HEK293T (cell line): ENCODE measurements around the gene TMEM169.

Experiments used
- CTCF ChIA-PET: fragments of 350-600 bp; formaldehyde crosslinking; extraction: SDS; loops from one replicate; lab custom pipeline; 2021; ENCODE audit warnings: antibody characterized with exemption, inconsistent platforms; lab: Yijun Ruan, JAX
- POLR2A ChIA-PET: fragments of 350-600 bp; formaldehyde crosslinking; extraction: SDS; loops from one replicate; lab custom pipeline; 2020; ENCODE audit warnings: antibody characterized with exemption, inconsistent platforms; lab: Yijun Ruan, JAX
- DNase-seq: peaks from one replicate; pipeline ENCODE4 v3.0.0; 2012; ENCODE audit warnings: mixed read lengths; ENCODE audit errors: extremely low spot score
- ARNT ChIP-seq: fragments of 450-650 bp; IDR thresholded peaks from 2 replicates; pipeline ENCODE4 v1.6.1; 2017; ENCODE audit warnings: mild to moderate bottlenecking
- BHLHE40 ChIP-seq: fragments of 450-650 bp; IDR thresholded peaks from 2 replicates; pipeline ENCODE4 v1.6.1; 2016; ENCODE audit warnings: mild to moderate bottlenecking, moderate library complexity, borderline replicate concordance
- CTBP1 ChIP-seq: fragments of 450-650 bp; IDR thresholded peaks from 2 replicates; pipeline ENCODE4 v1.6.1; 2016; ENCODE audit warnings: borderline replicate concordance
- ELF4 ChIP-seq: fragments of 450-650 bp; IDR thresholded peaks from 2 replicates; pipeline ENCODE4 v1.6.1; 2017; ENCODE audit warnings: antibody characterized with exemption
- FOXA1 ChIP-seq: fragments of 450-650 bp; IDR thresholded peaks from 2 replicates; pipeline ENCODE4 v1.6.1; 2016; ENCODE audit warnings: mild to moderate bottlenecking
- FOXK2 ChIP-seq: fragments of 450-650 bp; IDR thresholded peaks from 2 replicates; pipeline ENCODE4 v1.6.1; 2016; ENCODE audit warnings: mild to moderate bottlenecking
- FOXM1 ChIP-seq: fragments of 450-650 bp; IDR thresholded peaks from 2 replicates; pipeline ENCODE4 v1.6.1; 2017; ENCODE audit warnings: mild to moderate bottlenecking, borderline replicate concordance
- HDGF ChIP-seq: fragments of 450-650 bp; IDR thresholded peaks from 2 replicates; pipeline ENCODE4 v1.6.1; 2017; ENCODE audit warnings: antibody characterized with exemption, borderline replicate concordance
- L3MBTL2 ChIP-seq: fragments of 450-650 bp; conservative IDR thresholded peaks from 2 replicates; pipeline ENCODE4 v1.6.1; 2016; ENCODE audit warnings: mild to moderate bottlenecking
- LEF1 ChIP-seq: fragments of 450-650 bp; IDR thresholded peaks from 2 replicates; pipeline ENCODE4 v1.6.1; 2017; ENCODE audit warnings: mild to moderate bottlenecking, borderline replicate concordance
- NFRKB ChIP-seq: fragments of 450-650 bp; IDR thresholded peaks from 2 replicates; pipeline ENCODE4 v1.6.1; 2016; ENCODE audit warnings: mild to moderate bottlenecking, moderate library complexity
- SP1 ChIP-seq: fragments of 450-650 bp; IDR thresholded peaks from 2 replicates; pipeline ENCODE4 v1.6.1; 2017
- SUZ12 ChIP-seq: fragments of 450-650 bp; IDR thresholded peaks from 2 replicates; pipeline ENCODE4 v1.6.1; 2016; ENCODE audit warnings: mild to moderate bottlenecking
- TARDBP ChIP-seq: fragments of 450-650 bp; IDR thresholded peaks from 2 replicates; pipeline ENCODE4 v1.6.1; 2016
- ZNF384 ChIP-seq: fragments of 450-650 bp; IDR thresholded peaks from 2 replicates; pipeline ENCODE4 v1.6.1; 2016
- TF ChIP-seq, protein P1 (sequence below): fragments of 450-650 bp; IDR thresholded peaks from 2 replicates; pipeline ENCODE4 v1.6.1; 2016

The TMEM169 gene

DNA sequence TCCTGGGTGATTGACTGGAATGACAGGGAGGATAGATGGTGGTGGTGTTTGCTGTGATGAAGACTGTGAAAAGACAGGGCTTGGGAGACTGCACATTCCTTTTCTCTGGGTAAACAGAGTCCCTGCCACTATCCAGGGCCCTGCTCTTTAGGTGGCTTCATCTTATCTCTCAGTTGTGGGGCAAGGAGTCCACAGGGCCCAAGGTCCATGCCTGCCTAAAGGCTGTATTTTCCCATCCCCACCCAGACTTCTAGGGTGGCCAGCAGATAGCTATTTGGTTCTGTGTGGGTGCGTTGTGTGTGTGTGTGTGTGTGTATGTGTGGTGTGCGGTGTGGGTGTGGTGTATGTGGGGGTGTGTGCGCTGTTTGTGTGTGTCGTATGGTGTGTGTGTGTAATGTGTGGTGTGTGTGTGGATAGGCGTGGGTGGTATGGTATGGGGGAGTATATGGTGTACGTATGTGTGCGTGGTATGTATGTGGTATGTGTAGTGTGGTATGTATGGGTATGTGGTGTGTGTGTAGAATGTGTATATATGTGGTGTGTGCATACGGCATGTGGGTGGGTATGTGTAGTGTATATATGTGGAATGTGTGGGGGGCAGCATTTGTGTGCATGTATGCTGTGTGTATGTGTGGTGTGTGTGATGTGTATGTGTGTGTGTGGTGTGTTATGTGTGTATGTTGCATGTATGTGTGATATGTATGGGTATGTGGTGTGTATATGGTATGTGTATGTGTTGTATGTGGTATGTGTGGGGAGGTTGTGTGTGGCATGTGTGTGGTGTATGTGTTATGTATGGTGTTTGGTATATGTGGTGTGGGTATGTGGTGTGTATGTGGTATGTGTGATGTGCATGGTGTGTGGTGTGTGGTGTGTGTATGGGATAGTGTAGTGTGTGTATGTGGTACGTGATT, 17.0 kb downstream of the TMEM169 start:
- POLR2A ChIA-PET: no interaction called here
- no peak for DNase-seq
- no peak for TF ChIP-seq FOXM1
- TF ChIP-seq ARNT: no peak
- CTCF ChIA-PET: no interaction called here

DNA sequence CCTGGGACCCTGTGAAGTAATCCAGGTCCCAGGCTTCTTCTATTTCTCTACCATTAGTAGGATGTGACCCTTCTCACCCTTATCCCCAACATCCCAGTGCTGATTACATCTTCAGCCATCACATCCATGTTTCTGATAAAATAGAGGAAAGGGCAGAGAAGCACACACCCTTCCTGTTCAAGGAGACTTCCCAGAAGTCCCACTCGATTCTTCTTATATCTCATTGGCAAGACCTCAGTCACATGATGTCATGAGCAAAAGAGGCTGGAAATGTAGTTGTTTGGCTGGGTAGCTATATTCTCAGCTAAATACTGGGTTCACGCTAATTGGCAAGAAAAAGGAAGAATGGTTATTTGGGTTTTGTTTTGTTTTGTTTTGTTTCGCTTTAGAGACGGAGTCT, 19.4 kb downstream of the TMEM169 start:
- POLR2A ChIA-PET: no interaction called here
- CTCF ChIA-PET: no interaction called here
- TF ChIP-seq CTBP1: no peak
- TF ChIP-seq ZNF384: no peak
- no peak for TF ChIP-seq TARDBP
- no peak for TF ChIP-seq NFRKB
- no peak for TF ChIP-seq L3MBTL2
- no peak for TF ChIP-seq HDGF
- no peak for TF ChIP-seq LEF1
- no peak for TF ChIP-seq ARNT
- TF ChIP-seq SUZ12: no peak
- no peak for TF ChIP-seq FOXK2
- no peak for TF ChIP-seq BHLHE40
- TF ChIP-seq SP1: no peak
- TF ChIP-seq, protein P1, sequence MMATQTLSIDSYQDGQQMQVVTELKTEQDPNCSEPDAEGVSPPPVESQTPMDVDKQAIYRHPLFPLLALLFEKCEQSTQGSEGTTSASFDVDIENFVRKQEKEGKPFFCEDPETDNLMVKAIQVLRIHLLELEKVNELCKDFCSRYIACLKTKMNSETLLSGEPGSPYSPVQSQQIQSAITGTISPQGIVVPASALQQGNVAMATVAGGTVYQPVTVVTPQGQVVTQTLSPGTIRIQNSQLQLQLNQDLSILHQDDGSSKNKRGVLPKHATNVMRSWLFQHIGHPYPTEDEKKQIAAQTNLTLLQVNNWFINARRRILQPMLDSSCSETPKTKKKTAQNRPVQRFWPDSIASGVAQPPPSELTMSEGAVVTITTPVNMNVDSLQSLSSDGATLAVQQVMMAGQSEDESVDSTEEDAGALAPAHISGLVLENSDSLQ: no peak
- no peak for DNase-seq

DNA sequence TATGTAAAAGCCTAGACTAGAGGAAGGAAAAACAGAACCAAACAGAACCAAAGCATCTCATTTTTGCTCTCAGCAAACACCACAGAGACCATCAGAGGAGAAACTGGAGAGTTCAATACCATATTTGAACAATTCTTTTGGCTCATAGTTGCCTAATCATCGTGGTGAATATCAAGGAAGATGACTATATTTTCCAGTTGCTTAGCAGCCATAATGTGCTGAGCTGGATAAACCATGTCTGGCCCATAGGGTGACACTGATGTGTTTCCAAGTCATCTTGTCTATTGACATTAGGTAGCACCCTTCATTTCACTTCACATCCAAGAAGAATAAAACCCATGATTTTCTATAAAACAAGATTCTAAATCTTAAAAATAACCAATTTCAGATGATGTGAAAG, 21.5 kb downstream of the TMEM169 start:
- no peak for DNase-seq
- TF ChIP-seq ARNT: no peak
- no peak for TF ChIP-seq TARDBP
- TF ChIP-seq ELF4: no peak
- ChIA-PET POLR2A (no interaction called here), CTCF (no interaction called here)

DNA sequence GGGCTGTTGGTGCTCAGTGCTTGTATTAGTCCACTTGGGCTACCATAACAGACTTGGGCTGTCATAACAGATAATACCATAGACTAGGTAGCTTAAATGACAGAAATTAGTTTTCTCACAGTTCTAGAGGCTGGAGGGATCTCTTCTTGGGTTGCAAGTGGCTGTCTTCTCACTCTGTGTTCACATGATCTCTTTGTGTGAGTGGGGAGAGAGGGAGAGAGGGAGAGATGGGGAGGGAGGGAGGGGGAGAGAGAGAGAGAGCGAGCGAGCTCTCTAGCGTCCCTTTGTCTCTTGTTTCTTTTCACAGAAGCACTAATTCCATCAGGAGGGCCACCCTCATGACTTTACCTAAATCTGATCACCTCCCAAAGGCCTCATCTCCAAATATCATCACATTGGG, 23.0 kb downstream of the TMEM169 start:
- no peak for DNase-seq
- ChIA-PET POLR2A (no interaction called here), CTCF (interaction anchor here (0.9 kb wide), 1 partner anchor 10 kb away, joined by 3 read pairs; no protein-coding TSS in a partner anchor)
- no peak for TF ChIP-seq FOXM1
- TF ChIP-seq, protein P1: no peak
- no peak for TF ChIP-seq HDGF
- no peak for TF ChIP-seq TARDBP

DNA sequence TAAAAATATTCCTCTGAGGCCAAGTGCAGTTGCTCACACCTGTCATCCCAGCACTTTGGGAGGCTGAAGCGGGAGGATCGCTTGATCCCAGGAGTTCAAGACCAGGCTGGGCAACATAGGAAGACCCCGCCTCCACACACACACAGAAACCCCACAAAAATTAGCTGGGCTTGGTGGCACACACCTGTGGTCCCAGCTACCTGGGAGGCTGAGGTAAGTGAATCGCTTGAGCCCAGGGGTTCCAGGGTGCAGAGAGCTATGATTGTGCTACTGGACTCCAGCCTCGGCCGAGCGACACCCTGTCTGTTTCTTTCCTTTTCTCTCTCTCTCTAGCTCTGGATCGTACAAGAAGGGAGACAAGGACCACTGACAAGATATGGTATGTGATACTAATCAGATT, 25.6 kb downstream of the TMEM169 start:
- TF ChIP-seq NFRKB (no peak), FOXM1 (no peak), ARNT (no peak)
- ChIA-PET CTCF (no interaction called here), POLR2A (interaction anchor here (3.2 kb wide), 2 partner anchors 13 to 26 kb away, joined by 9 to 19 read pairs; partner anchors contain the start of genes PECR and TMEM169)
- no peak for DNase-seq

DNA sequence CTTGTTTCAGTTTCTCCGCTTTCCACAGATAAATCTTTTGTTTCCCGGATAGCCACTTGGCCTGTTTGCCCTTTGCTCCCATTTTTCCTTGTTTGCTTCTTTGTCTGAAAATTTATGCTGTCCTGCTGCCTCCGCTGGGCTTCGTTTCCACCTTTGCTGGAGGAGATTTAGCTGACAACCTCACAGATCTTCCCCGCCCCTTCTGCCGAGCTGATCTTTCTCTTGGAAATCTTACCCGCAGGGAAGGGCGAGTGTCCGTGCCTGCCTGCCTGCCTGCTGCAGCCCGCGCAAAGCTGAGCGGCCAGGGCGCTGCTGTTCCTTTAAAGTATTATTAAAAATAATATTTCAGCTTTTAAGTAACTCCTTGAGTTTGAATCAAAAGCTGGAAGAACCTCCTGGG, 26.0 kb downstream of the TMEM169 start:
- CTCF ChIA-PET: interaction anchor here (0.8 kb wide), 1 partner anchor 84 kb away, joined by 4 read pairs; no protein-coding TSS in a partner anchor
- TF ChIP-seq BHLHE40: no peak
- TF ChIP-seq FOXK2: no peak
- no peak for TF ChIP-seq HDGF
- no peak for TF ChIP-seq SUZ12
- no peak for TF ChIP-seq FOXA1
- no peak for TF ChIP-seq ARNT
- no peak for TF ChIP-seq ELF4
- no peak for TF ChIP-seq NFRKB
- TF ChIP-seq, protein P1: no peak
- TF ChIP-seq SP1: no peak
- no peak for TF ChIP-seq FOXM1
- TF ChIP-seq ZNF384: no peak
- TF ChIP-seq TARDBP: no peak
- no peak for DNase-seq
- POLR2A ChIA-PET: interaction anchor here (3.2 kb wide), 2 partner anchors 14 to 26 kb away, joined by 9 to 19 read pairs; partner anchors contain the start of genes PECR and TMEM169

DNA sequence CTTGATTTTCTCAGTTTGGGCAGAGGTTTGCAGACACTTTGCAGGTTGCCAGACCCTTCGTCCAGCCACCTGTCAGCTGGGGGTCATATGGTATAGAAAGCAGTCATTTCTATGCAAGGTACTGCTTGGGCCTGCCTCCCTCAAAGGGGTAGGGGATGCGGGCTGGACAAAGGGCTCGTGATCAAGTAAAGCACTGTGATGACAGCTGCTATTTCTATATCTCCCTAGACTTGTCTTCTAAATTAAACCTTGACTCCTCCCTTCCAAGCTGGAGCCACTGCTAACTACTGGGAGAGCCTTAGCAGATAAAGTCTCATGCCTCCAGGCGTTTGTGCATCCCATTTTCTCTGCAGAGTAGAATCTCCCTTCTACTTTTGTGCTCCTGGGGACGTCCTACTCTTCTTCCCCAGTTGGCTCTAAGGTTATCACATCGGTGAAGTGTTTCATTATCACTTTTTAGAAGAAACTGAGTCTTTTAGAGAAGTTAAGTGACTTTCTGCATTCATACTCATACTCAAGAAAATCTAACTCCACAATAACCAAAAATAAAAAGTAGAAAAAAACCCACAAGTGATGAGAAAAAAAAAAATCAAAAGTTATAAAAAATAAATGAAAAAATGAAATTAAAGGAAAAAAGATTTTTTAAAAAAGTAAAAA, 26.7 kb downstream of the TMEM169 start:
- no peak for DNase-seq
- TF ChIP-seq SUZ12: no peak
- TF ChIP-seq HDGF: no peak
- TF ChIP-seq, protein P1: no peak
- TF ChIP-seq TARDBP: no peak
- no peak for TF ChIP-seq CTBP1
- no peak for TF ChIP-seq ARNT
- TF ChIP-seq NFRKB: no peak
- TF ChIP-seq FOXM1: no peak
- TF ChIP-seq L3MBTL2: no peak
- TF ChIP-seq LEF1: no peak
- no peak for TF ChIP-seq SP1
- no peak for TF ChIP-seq BHLHE40
- TF ChIP-seq ZNF384: no peak
- TF ChIP-seq ELF4: no peak
- no peak for TF ChIP-seq FOXA1
- TF ChIP-seq FOXK2: no peak
- POLR2A ChIA-PET: interaction anchor here (1.0 to 3.2 kb wide), 7 partner anchors 15 to 390 kb away, joined by 3 to 19 read pairs (median 5); partner anchors contain the start of genes PECR, RPL37A and TMEM169
- CTCF ChIA-PET: interaction anchor here (0.7 to 0.8 kb wide), 2 partner anchors 14 to 85 kb away, joined by 3 to 4 read pairs; no protein-coding TSS in a partner anchor
